HCT116 (cell line): ENCODE results near the gene OR12D2.

Experiments used
- CBX3 ChIP-seq: IDR thresholded peaks from 2 replicates; pipeline ENCODE4 v1.6.1; 2012; ENCODE audit warnings: low read depth
- RAD21 ChIP-seq: IDR thresholded peaks from 2 replicates; pipeline ENCODE4 v1.6.1; 2012; ENCODE audit warnings: low read depth, mild to moderate bottlenecking
- TF ChIP-seq, protein P1 (sequence below), 3 experiments: fragments of 200-600 bp in 1 of 3; sonication (generic) in 1 of 3; IDR thresholded peaks in 2 of 3; conservative IDR thresholded peaks in 1 of 3; 2 replicates each; pipeline ENCODE4 v1.5.1; 2012 to 2017; ENCODE audit warnings: low read depth in 2 of 3, low read length in 2 of 3, antibody characterized with exemption in 1 of 3, borderline replicate concordance in 1 of 3, control low read depth in 1 of 3, mild to moderate bottlenecking in 1 of 3, mixed read lengths in 1 of 3, mixed run types in 1 of 3, moderate library complexity in 1 of 3; ENCODE audit not compliant: insufficient read depth in 1 of 3

DNA sequence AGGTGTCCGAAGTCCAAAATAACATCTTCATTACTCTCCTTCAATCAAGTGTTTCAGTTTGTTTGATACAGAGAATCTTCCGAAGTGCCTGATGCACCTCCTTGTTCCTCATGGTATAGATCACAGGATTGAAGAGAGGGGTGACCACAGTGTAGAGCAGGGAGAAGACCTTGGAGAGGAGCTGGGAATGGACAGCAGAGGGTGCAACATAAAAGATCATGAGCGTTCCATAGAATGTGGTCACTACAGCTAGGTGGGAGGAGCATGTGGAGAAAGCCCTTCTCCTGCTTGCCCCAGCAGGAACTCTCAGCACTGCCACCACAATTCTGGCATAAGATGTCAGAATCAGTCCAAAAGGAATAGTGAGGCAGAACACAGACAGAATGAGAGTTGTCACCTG lies 31.2 kb downstream of the OR12D2 start:
- TF ChIP-seq, protein P1, sequence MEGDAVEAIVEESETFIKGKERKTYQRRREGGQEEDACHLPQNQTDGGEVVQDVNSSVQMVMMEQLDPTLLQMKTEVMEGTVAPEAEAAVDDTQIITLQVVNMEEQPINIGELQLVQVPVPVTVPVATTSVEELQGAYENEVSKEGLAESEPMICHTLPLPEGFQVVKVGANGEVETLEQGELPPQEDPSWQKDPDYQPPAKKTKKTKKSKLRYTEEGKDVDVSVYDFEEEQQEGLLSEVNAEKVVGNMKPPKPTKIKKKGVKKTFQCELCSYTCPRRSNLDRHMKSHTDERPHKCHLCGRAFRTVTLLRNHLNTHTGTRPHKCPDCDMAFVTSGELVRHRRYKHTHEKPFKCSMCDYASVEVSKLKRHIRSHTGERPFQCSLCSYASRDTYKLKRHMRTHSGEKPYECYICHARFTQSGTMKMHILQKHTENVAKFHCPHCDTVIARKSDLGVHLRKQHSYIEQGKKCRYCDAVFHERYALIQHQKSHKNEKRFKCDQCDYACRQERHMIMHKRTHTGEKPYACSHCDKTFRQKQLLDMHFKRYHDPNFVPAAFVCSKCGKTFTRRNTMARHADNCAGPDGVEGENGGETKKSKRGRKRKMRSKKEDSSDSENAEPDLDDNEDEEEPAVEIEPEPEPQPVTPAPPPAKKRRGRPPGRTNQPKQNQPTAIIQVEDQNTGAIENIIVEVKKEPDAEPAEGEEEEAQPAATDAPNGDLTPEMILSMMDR (IDR thresholded peaks at IDR 0.05 in 2 of 3, conservative IDR thresholded peaks at IDR 0.05 in 1 of 3; ENCODE audit: borderline replicate concordance in 1 of 3, insufficient read depth in 1 of 3, low read depth in 2 of 3, low read length in 2 of 3): no peak
- TF ChIP-seq CBX3 (no peak), RAD21 (peak; percentile 14; the same call in 1 of the 2 replicates)
